NCI-H146 treated with DMSO at 0.1 percent for 48 hours (cell line): Measurements from ENCODE around the gene RIPOR3.
"Not testable (repeated sequence)": the region's sequence is repeated elsewhere in the genome, so short reads cannot be mapped to it uniquely, and the experiment has no call there.

Source experiments
- DNase-seq: peaks from one replicate; lab custom pipeline; 2025; ENCODE audit not compliant: unreplicated experiment; lab: John Stamatoyannopoulos, UW

Gene RIPOR3

GRCh38 chr20:50578778-50579165, 112.6 kb downstream of the RIPOR3 start:
- DNase-seq, result no peak

- DNase-seq, result no peak
These were observed 113.1 kb downstream of the RIPOR3 start for GRCh38 chr20:50578061-50578777.

- DNase-seq, result no peak
These were observed 113.9 kb downstream of the RIPOR3 start for GRCh38 chr20:50577175-50578018.

GRCh38 chr20:50575865-50576720, 115.2 kb downstream of the RIPOR3 start:
- DNase-seq, result no peak

- no peak for DNase-seq
These were observed 116.8 kb downstream of the RIPOR3 start for GRCh38 chr20:50574586-50574985.

- DNase-seq, result no peak
These were observed 117.2 kb downstream of the RIPOR3 start for GRCh38 chr20:50574108-50574507.

GRCh38 chr20:50572938-50573777, 118.2 kb downstream of the RIPOR3 start:
- DNase-seq, result no peak

GRCh38 chr20:50571466-50571865, 119.9 kb downstream of the RIPOR3 start:
- DNase-seq, result no peak

GRCh38 chr20:50569864-50570836, 121.2 kb downstream of the RIPOR3 start:
- DNase-seq, result no peak

GRCh38 chr20:50569487-50569863, 121.9 kb downstream of the RIPOR3 start:
- DNase-seq, result not testable (repeated sequence)

- DNase-seq, result no peak
These were observed 122.8 kb downstream of the RIPOR3 start for GRCh38 chr20:50568549-50568942.

GRCh38 chr20:50567860-50568548, 123.3 kb downstream of the RIPOR3 start:
- DNase-seq, result no peak

- no peak for DNase-seq
These were observed 125.5 kb downstream of the RIPOR3 start for GRCh38 chr20:50565871-50566270.

GRCh38 chr20:50565383-50565782, 126.0 kb downstream of the RIPOR3 start:
- DNase-seq, result no peak

- DNase-seq, result peak; percentile 71
These were observed 128.0 kb downstream of the RIPOR3 start for GRCh38 chr20:50563133-50563944.

GRCh38 chr20:50562262-50562701, 129.1 kb downstream of the RIPOR3 start:
- no peak for DNase-seq

- no peak for DNase-seq
These were observed 129.8 kb downstream of the RIPOR3 start for GRCh38 chr20:50561379-50562078.
